Heart left ventricle (tissue), 13 donors: ENCODE data around the gene AGER.

Experiments used
- POLR2A ChIP-seq, 2 donors: fragments of 450-650 bp; IDR thresholded peaks; one replicate each; pipeline ENCODE4 v1.6.1; 2017; ENCODE audit warnings: antibody characterized with exemption in 2 of 2, mild to moderate bottlenecking in 2 of 2, moderate library complexity in 2 of 2
- TF ChIP-seq, protein P1 (sequence below), 12 donors: fragments of 200-600 bp; sonication (generic) in 4 of 12; IDR thresholded peaks; one replicate each; pipeline versions ENCODE4 v1.5.0 to v1.8.0; 2018 to 2022; ENCODE audit warnings: antibody characterized with exemption in 12 of 12, mild to moderate bottlenecking in 5 of 12
- donor health status: ischemic (EF 13 %, LVEDD 7.1; RV severe dilation, severe dysfunction).
- donor health status: DM: no; HTN: yes; CAD: no.
- donor health status: DM: no; HTN: no; CAD: no.
- donor health status: ischemic (EF 25% LVEDD 6.9; RV normal size, moderate dysfunction).
- donor health status: ischemic (EF 25% LVEDD 5.7; RV mildly dilated, moderate dysfunction).
- donor health status: ischemic (EF 35%, LVEDD 5.7; RV mildly dilated, moderate dysfunction).
- donor health status: nonischemic (EF 11% LVEDD 7.7; RV severe dilation, severe dysfunction).
- donor health status: DM: yes; HTN: yes; CAD: no.
- donor health status: PGD.
- donor health status: ischemic (EF 29% LVEDD 5.4; RV normal size, mild dysfunction).
- donor health status: nonischemic (EF 23%, LVEDD 6.1; RV moderate dilation, normal function).

DNA sequence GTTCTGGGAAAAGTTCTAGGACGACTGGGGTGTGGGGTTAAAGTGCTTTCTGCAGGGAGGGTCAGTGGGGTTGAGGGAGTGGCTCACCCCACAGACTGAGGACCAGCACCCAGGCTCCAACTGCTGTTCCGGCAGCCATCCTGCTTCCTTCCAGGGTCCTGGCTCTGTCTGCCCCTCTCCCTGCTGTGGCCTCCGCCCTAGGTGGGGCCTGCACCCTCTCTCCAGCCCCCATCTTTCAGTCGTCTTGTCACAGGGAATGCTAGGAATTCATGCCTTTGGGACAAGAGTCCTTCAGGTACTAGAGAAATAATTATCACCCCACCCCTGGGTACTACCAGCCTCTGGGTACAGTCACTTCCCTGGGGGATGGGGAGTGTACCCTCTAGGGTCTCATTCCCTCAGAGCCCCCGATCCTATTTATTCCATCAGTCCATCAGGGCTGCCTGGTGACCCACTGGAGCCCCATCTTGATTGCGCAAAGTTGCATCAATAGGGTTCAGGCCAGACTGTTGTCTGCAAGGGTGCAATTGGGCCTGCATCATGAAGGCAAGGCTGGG lies at the start of gene AGER:
- TF ChIP-seq, protein P1, sequence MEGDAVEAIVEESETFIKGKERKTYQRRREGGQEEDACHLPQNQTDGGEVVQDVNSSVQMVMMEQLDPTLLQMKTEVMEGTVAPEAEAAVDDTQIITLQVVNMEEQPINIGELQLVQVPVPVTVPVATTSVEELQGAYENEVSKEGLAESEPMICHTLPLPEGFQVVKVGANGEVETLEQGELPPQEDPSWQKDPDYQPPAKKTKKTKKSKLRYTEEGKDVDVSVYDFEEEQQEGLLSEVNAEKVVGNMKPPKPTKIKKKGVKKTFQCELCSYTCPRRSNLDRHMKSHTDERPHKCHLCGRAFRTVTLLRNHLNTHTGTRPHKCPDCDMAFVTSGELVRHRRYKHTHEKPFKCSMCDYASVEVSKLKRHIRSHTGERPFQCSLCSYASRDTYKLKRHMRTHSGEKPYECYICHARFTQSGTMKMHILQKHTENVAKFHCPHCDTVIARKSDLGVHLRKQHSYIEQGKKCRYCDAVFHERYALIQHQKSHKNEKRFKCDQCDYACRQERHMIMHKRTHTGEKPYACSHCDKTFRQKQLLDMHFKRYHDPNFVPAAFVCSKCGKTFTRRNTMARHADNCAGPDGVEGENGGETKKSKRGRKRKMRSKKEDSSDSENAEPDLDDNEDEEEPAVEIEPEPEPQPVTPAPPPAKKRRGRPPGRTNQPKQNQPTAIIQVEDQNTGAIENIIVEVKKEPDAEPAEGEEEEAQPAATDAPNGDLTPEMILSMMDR (IDR thresholded peaks at IDR 0.05): no peak
- peak in 1 of 2 donors; percentile 10 for TF ChIP-seq POLR2A (IDR thresholded peaks at IDR 0.05)
